Skeletal muscle cell (primary cell): Measurements from ENCODE around the gene FAM47E.
"Not testable (repeated sequence)": the region's sequence is repeated elsewhere in the genome, so short reads cannot be mapped to it uniquely, and the experiment has no call there.

Experiments used
- DNase-seq: peaks from one replicate; pipeline ENCODE4 v3.0.0-alpha.2; 2010; ENCODE audit warnings: low read depth
- H3K4me3 ChIP-seq: 2 replicates; pipeline ENCODE4 v1.5.1; 2011; ENCODE audit warnings: low read depth, mild to moderate bottlenecking, control low read depth, low read length, moderate library complexity

Gene FAM47E

GRCh38 chr4:76219299-76220055 is 32.0 kb upstream of the FAM47E start:
- peak; percentile 56 for DNase-seq
- no peak overlapping the region for H3K4me3 ChIP-seq

GRCh38 chr4:76224171-76224570 is 27.4 kb upstream of the FAM47E start:
- no peak overlapping the region for H3K4me3 ChIP-seq
- no peak for DNase-seq

GRCh38 chr4:76226418-76226817 is 25.1 kb upstream of the FAM47E start:
- DNase-seq: no peak
- H3K4me3 ChIP-seq: no peak overlapping the region

GRCh38 chr4:76232681-76233080 is 18.8 kb upstream of the FAM47E start:
- no peak overlapping the region for H3K4me3 ChIP-seq
- DNase-seq: no peak

GRCh38 chr4:76233083-76233482 is 18.4 kb upstream of the FAM47E start:
- no peak for DNase-seq
- no peak overlapping the region for H3K4me3 ChIP-seq

GRCh38 chr4:76233529-76233928 is 18.0 kb upstream of the FAM47E start:
- H3K4me3 ChIP-seq: no peak overlapping the region
- no peak for DNase-seq

- no peak overlapping the region for H3K4me3 ChIP-seq
- DNase-seq: no peak
Measured at GRCh38 chr4:76233967-76234678, 17.4 kb upstream of the FAM47E start.

GRCh38 chr4:76234679-76235044 is 16.9 kb upstream of the FAM47E start:
- no peak overlapping the region for H3K4me3 ChIP-seq

GRCh38 chr4:76235407-76235806 is 16.1 kb upstream of the FAM47E start:
- no peak for DNase-seq

More at GRCh38 chr4:76234679-76235044, 16.9 kb upstream of the FAM47E start:
- no peak for DNase-seq

GRCh38 chr4:76235915-76236314 is 15.6 kb upstream of the FAM47E start:
- DNase-seq: no peak
- H3K4me3 ChIP-seq: no peak overlapping the region

More at GRCh38 chr4:76235407-76235806, 16.1 kb upstream of the FAM47E start:
- no peak overlapping the region for H3K4me3 ChIP-seq

- H3K4me3 ChIP-seq: no peak overlapping the region
- no peak for DNase-seq
Measured at GRCh38 chr4:76238236-76238635, 13.3 kb upstream of the FAM47E start.

- no peak overlapping the region for H3K4me3 ChIP-seq
- DNase-seq: no peak
Measured at GRCh38 chr4:76238701-76239100, 12.8 kb upstream of the FAM47E start.

GRCh38 chr4:76240236-76240635 is 11.3 kb upstream of the FAM47E start:
- no peak for DNase-seq
- no peak overlapping the region for H3K4me3 ChIP-seq

GRCh38 chr4:76243877-76244276 is 7.6 kb upstream of the FAM47E start:
- DNase-seq, H3K4me3 ChIP-seq: not testable (repeated sequence)

GRCh38 chr4:76246025-76246424 is 5.5 kb upstream of the FAM47E start:
- no peak overlapping the region for H3K4me3 ChIP-seq
- no peak for DNase-seq

- no peak overlapping the region for H3K4me3 ChIP-seq
- no peak for DNase-seq
Measured at GRCh38 chr4:76246852-76247251, 4.7 kb upstream of the FAM47E start.

- H3K4me3 ChIP-seq: peak overlapping the region; percentile 55
- DNase-seq: no peak
Measured at GRCh38 chr4:76250962-76251361, 559 bp upstream of the FAM47E start.

GRCh38 chr4:76252271-76252653 is 741 bp downstream of the FAM47E start:
- DNase-seq: no peak
- no peak overlapping the region for H3K4me3 ChIP-seq

GRCh38 chr4:76253511-76253910 is 2.0 kb downstream of the FAM47E start:
- DNase-seq: no peak

GRCh38 chr4:76256032-76256431 is 4.5 kb downstream of the FAM47E start:
- no peak for DNase-seq
- no peak overlapping the region for H3K4me3 ChIP-seq

More at GRCh38 chr4:76253511-76253910, 2.0 kb downstream of the FAM47E start:
- H3K4me3 ChIP-seq: no peak overlapping the region

GRCh38 chr4:76256968-76257367 is 5.4 kb downstream of the FAM47E start:
- H3K4me3 ChIP-seq: no peak overlapping the region
- DNase-seq: no peak
